Measurements from ENCODE around the gene ZMYND8. TPM values are rescaled to one million over a fixed set of nuclear protein-coding genes. Genes with fewer than 3 reads are reported as not detected.

Gene ZMYND8
- total and polyA plus RNA-seq, 2 of the 8 experiments (the other 6 are each of a cell fraction or from before 2014, with no cell fraction given): 50.5 to 163 TPM

GRCh38 chr20:47191074-47191673, 165.3 kb downstream of the ZMYND8 start (continued):
- TF ChIP-seq CHD7 (IDR thresholded peaks at IDR 0.05; ENCODE audit: insufficient replicate concordance, low read length) (no peak), MAFK (IDR thresholded peaks at IDR 0.05; ENCODE audit: low read depth, low read length) (no peak), RAD21 (IDR thresholded peaks at IDR 0.05 in 1 of 2, conservative IDR thresholded peaks at IDR 0.05 in 1 of 2; ENCODE audit: low read depth in 2 of 2, low read length in 2 of 2) (no peak), BACH1 (IDR thresholded peaks at IDR 0.05; ENCODE audit: low read length) (no peak), MAX (IDR thresholded peaks at IDR 0.05) (no peak), BCL11A (IDR thresholded peaks at IDR 0.05; ENCODE audit: low read depth in 2 of 2, low read length in 2 of 2) (no peak), EP300 (IDR thresholded peaks at IDR 0.05; ENCODE audit: borderline replicate concordance in 1 of 2, low read depth in 2 of 2, low read length in 2 of 2) (no peak), SP2 (IDR thresholded peaks at IDR 0.05; ENCODE audit: low read length) (no peak), SIN3A (conservative IDR thresholded peaks at IDR 0.05 in 1 of 2, IDR thresholded peaks at IDR 0.05 in 1 of 2; ENCODE audit: low read depth in 1 of 2, low read length in 2 of 2) (no peak), EGR1 (IDR thresholded peaks at IDR 0.05; ENCODE audit: borderline replicate concordance, low read depth, low read length) (no peak)

Data from H1 (cell line).